Cerebellar cortex (tissue), 1 donor: ENCODE data around the gene ADD1.
"Not testable (repeated sequence)": the region's sequence is repeated elsewhere in the genome, so short reads cannot be mapped to it uniquely, and the experiment has no call there.

Experiments used
- DNase-seq: peaks from one replicate; pipeline ENCODE4 v3.0.0-alpha.2; 2015; ENCODE audit warnings: low spot score

The ADD1 gene

GRCh38 chr4:2886161-2886560, 42.5 kb downstream of the ADD1 start:
- peak; percentile 53 for DNase-seq

GRCh38 chr4:2886622-2887021, 43.0 kb downstream of the ADD1 start:
- DNase-seq = no peak

- DNase-seq = no peak
These were observed 43.7 kb downstream of the ADD1 start for GRCh38 chr4:2887343-2887742.

GRCh38 chr4:2888886-2889285, 45.2 kb downstream of the ADD1 start:
- no peak for DNase-seq

GRCh38 chr4:2891294-2891693, 47.6 kb downstream of the ADD1 start:
- no peak for DNase-seq

GRCh38 chr4:2893772-2894171, 50.1 kb downstream of the ADD1 start:
- DNase-seq = peak; percentile 32

GRCh38 chr4:2898001-2898400, 54.4 kb downstream of the ADD1 start:
- no peak for DNase-seq

GRCh38 chr4:2900741-2901140, 57.1 kb downstream of the ADD1 start:
- DNase-seq = no peak

- DNase-seq = no peak
These were observed 57.5 kb downstream of the ADD1 start for GRCh38 chr4:2901186-2901585.

- DNase-seq = no peak
These were observed 58.5 kb downstream of the ADD1 start for GRCh38 chr4:2902126-2902525.

- no peak for DNase-seq
These were observed 61.9 kb downstream of the ADD1 start for GRCh38 chr4:2905544-2905943.

GRCh38 chr4:2906218-2906617, 62.6 kb downstream of the ADD1 start:
- DNase-seq = no peak

- DNase-seq = no peak
These were observed 63.6 kb downstream of the ADD1 start for GRCh38 chr4:2907226-2907625.

- DNase-seq = no peak
These were observed 64.2 kb downstream of the ADD1 start for GRCh38 chr4:2907706-2908293.

GRCh38 chr4:2908686-2909085, 65.0 kb downstream of the ADD1 start:
- no peak for DNase-seq

- DNase-seq = no peak
These were observed 65.9 kb downstream of the ADD1 start for GRCh38 chr4:2909583-2909982.

- peak; percentile 29 for DNase-seq
These were observed 66.8 kb downstream of the ADD1 start for GRCh38 chr4:2910409-2910808.

GRCh38 chr4:2911868-2912267, 68.2 kb downstream of the ADD1 start:
- DNase-seq = no peak

GRCh38 chr4:2913168-2913567, 69.5 kb downstream of the ADD1 start:
- DNase-seq = no peak

GRCh38 chr4:2914256-2915126, 70.8 kb downstream of the ADD1 start:
- no peak for DNase-seq

GRCh38 chr4:2915789-2916188, 72.1 kb downstream of the ADD1 start:
- no peak for DNase-seq

- not testable (repeated sequence) for DNase-seq
These were observed 73.1 kb downstream of the ADD1 start for GRCh38 chr4:2916696-2917095.

- DNase-seq = not testable (repeated sequence)
These were observed 74.7 kb downstream of the ADD1 start for GRCh38 chr4:2918300-2918699.

GRCh38 chr4:2918714-2919113, 75.1 kb downstream of the ADD1 start:
- DNase-seq = not testable (repeated sequence)
